Common myeloid progenitor, CD34-positive (primary cell): ENCODE measurements around the gene DPY19L3.

Experiments
- CTCF ChIA-PET: fragments of 350-600 bp; sonication (Branson Sonifier 250); formaldehyde crosslinking; loops from one replicate; lab custom pipeline; 2021; ENCODE audit warnings: antibody characterized with exemption; lab: Charles Lee
- POLR2A ChIA-PET: fragments of 350-600 bp; sonication (Branson Sonifier 250); formaldehyde crosslinking; loops from one replicate; lab custom pipeline; 2021; ENCODE audit warnings: antibody characterized with exemption; lab: Charles Lee
- DNase-seq, 3 donors: peaks; one replicate each; pipeline versions ENCODE4 v3.0.0 to v3.0.0-alpha.2; 2013
- H3K27ac ChIP-seq, 2 experiments: 1 replicate in 1 of 2; 2 replicates in 1 of 2; pipeline ENCODE4 v1.7.0; 2013; ENCODE audit warnings: inconsistent platforms in 2 of 2, low read length in 2 of 2, mild to moderate bottlenecking in 2 of 2, low read depth in 1 of 2, moderate library complexity in 1 of 2; ENCODE audit not compliant: severe bottlenecking in 2 of 2, insufficient read depth in 1 of 2, poor library complexity in 1 of 2
- H3K27me3 ChIP-seq, 5 experiments: replicated peaks in 2 of 5; 1 replicate in 3 of 5; 2 replicates in 2 of 5; pipeline versions ENCODE4 v1.6.1 to v1.7.0; 2013; ENCODE audit warnings: low read length in 4 of 5, mild to moderate bottlenecking in 2 of 5, moderate library complexity in 2 of 5, inconsistent platforms in 1 of 5; ENCODE audit not compliant: insufficient read depth in 5 of 5, control insufficient read depth in 4 of 5
- H3K36me3 ChIP-seq, 4 experiments: 1 replicate in 2 of 4; 2 replicates in 2 of 4; pipeline versions ENCODE4 v1.6.1 to v1.7.0; 2013; ENCODE audit warnings: low read length in 3 of 4, control low read depth in 1 of 4, mild to moderate bottlenecking in 1 of 4; ENCODE audit not compliant: control insufficient read depth in 4 of 4, insufficient read depth in 4 of 4
- H3K4me1 ChIP-seq, 4 experiments: 1 replicate in 3 of 4; 2 replicates in 1 of 4; pipeline versions ENCODE4 v1.6.1 to v1.7.1; 2013; ENCODE audit warnings: low read length in 3 of 4, mild to moderate bottlenecking in 3 of 4, control low read depth in 1 of 4, inconsistent platforms in 1 of 4, moderate library complexity in 1 of 4; ENCODE audit not compliant: control insufficient read depth in 4 of 4, insufficient read depth in 4 of 4; ENCODE audit errors: control extremely low read depth in 1 of 4
- H3K4me3 ChIP-seq, 7 experiments: 1 replicate in 4 of 7; 2 replicates in 3 of 7; pipeline versions ENCODE4 v1.5.1 to v1.7.0; 2013; ENCODE audit warnings: mild to moderate bottlenecking in 7 of 7, low read length in 6 of 7, moderate library complexity in 6 of 7, inconsistent platforms in 2 of 7, low read depth in 2 of 7, control low read depth in 1 of 7; ENCODE audit not compliant: insufficient read depth in 4 of 7, control insufficient read depth in 1 of 7; ENCODE audit errors: extremely low read depth in 1 of 7
- H3K9me3 ChIP-seq, 5 experiments: 1 replicate in 4 of 5; 2 replicates in 1 of 5; pipeline versions ENCODE4 v1.6.1 to v1.7.1; 2013; ENCODE audit warnings: low read length in 4 of 5, mild to moderate bottlenecking in 2 of 5, inconsistent platforms in 1 of 5, low read depth in 1 of 5, moderate library complexity in 1 of 5; ENCODE audit not compliant: control insufficient read depth in 4 of 5, insufficient read depth in 2 of 5; ENCODE audit errors: control extremely low read depth in 1 of 5
- WGBS: methylation state at CpG from one replicate; pipeline ENCODE4 v1.1.5; 2013; ENCODE audit not compliant: insufficient coverage; 5-methylcytosine and 5-hydroxymethylcytosine counted together

DPY19L3 gene

DNA sequence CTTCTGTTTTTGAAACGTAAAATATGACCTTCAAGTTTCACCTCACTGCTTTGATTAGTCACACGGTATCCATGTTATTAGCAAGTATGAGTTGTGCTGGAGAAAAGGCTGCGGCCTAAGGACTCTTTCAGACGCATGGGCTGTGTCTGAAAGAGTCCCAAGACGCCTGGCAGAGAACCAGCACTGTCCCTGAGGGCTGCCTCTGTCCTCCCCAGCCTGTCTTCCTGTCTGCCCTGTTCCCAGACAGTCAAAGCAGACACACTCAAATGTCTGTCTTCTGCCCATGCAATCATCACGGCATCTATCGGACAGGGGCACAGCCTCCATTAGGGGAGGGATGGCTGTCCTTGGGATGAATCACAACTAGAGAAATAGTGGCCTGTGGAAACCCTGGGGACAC lies 65.5 kb downstream of the DPY19L3 start:
- CTCF ChIA-PET, result no interaction called here
- WGBS, result 100% methylated on average over 5 of the region's 7 CpGs
- H3K9me3 ChIP-seq, result no peaks in the 10 kb centered on the region
- no peak overlapping the region for H3K27ac ChIP-seq
- POLR2A ChIA-PET, result no interaction called here
- no peaks in the 10 kb centered on the region for H3K27me3 ChIP-seq
- peaks cover 0 to 13% (median 7%) of the 10 kb centered on the region in 4 experiments for H3K36me3 ChIP-seq
- no peak overlapping the region for H3K4me3 ChIP-seq
- DNase-seq, result no peak
- no peaks in the 10 kb centered on the region for H3K4me1 ChIP-seq

DNA sequence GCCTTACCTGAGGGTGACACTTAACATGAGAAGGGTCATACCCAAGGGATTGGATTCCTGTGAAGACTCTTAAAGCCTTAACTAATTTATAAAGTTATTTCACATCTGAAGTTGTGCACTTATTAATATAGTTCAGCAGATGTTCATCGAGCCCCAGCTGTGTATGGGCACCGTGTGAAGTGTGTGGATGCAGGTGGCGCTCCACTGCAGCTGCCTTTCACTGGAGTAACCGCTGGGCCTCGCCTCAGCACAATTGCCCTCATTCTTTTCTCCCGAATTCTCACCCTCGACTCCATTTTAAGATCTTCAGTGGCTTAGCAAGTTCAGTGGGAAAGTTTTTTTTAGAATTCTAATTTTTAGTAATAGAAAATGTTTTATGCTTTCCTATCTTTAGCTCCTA lies 66.2 kb downstream of the DPY19L3 start:
- CTCF ChIA-PET, result no interaction called here
- WGBS, result 100% methylated on average over 3 of the region's 7 CpGs
- H3K9me3 ChIP-seq, result no peaks in the 10 kb centered on the region
- no peak for DNase-seq
- no peak overlapping the region for H3K4me3 ChIP-seq
- H3K27me3 ChIP-seq, result no peaks in the 10 kb centered on the region
- H3K27ac ChIP-seq, result no peak overlapping the region
- H3K4me1 ChIP-seq, result no peaks in the 10 kb centered on the region
- peaks cover 0 to 13% (median 7%) of the 10 kb centered on the region in 4 experiments for H3K36me3 ChIP-seq
- POLR2A ChIA-PET, result no interaction called here

- Histone ChIP-seq H3K9me3 (no peaks in the 10 kb centered on the region), H3K27me3 (no peaks in the 10 kb centered on the region), H3K4me3 (no peak overlapping the region), H3K27ac (no peak overlapping the region), H3K36me3 (peaks cover 13 to 36% (median 23%) of the 10 kb centered on the region in 4 experiments), H3K4me1 (no peaks in the 10 kb centered on the region)
- 100% methylated on average over 6 of the region's 11 CpGs for WGBS
- POLR2A ChIA-PET, result no interaction called here
- DNase-seq, result no peak
- CTCF ChIA-PET, result interaction anchor here (1.0 kb wide), 1 partner anchor 10 kb away, joined by 3 read pairs; no protein-coding TSS in a partner anchor
These were observed 69.8 kb downstream of the DPY19L3 start for GRCh38 chr19:32475141-32476031.

DNA sequence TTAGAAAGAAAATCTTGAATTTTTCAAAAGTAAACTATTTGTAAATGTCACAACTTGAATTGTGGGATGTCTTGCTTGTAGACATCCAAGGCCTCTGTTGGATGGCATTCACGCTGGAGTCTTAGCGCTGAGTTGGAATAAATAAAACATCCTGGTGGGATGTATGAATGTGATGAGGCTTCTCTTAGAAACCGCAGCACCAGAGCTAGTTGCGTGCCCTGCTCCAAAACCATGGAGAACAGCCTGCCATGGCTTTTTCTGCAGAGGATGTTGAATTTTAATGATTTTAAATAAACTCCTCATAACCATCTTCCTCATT lies 70.4 kb downstream of the DPY19L3 start:
- H3K4me3 ChIP-seq, result no peak overlapping the region
- no peak overlapping the region for H3K27ac ChIP-seq
- DNase-seq, result no peak
- H3K36me3 ChIP-seq, result peaks cover 13 to 41% (median 27%) of the 10 kb centered on the region in 4 experiments
- H3K4me1 ChIP-seq, result no peaks in the 10 kb centered on the region
- no peaks in the 10 kb centered on the region for H3K27me3 ChIP-seq
- 93% methylated on average over 2 of the region's 4 CpGs for WGBS
- ChIA-PET POLR2A (no interaction called here), CTCF (interaction anchor here (1.0 to 1.5 kb wide), 2 partner anchors 9 to 10 kb away, joined by 3 read pairs; no protein-coding TSS in a partner anchor)
- H3K9me3 ChIP-seq, result no peaks in the 10 kb centered on the region

GRCh38 chr19:32480321-32480720 lies 74.8 kb downstream of the DPY19L3 start:
- 100% methylated on average over 5 of the region's 13 CpGs for WGBS
- H3K36me3 ChIP-seq, result peaks cover 32 to 74% (median 43%) of the 10 kb centered on the region in 4 experiments
- DNase-seq, result no peak
- H3K27ac ChIP-seq, result no peak overlapping the region
- POLR2A ChIA-PET, result no interaction called here
- H3K27me3 ChIP-seq, result no peaks in the 10 kb centered on the region
- H3K4me1 ChIP-seq, result no peaks in the 10 kb centered on the region
- H3K4me3 ChIP-seq, result no peak overlapping the region
- H3K9me3 ChIP-seq, result no peaks in the 10 kb centered on the region
- CTCF ChIA-PET, result interaction anchor here (0.7 kb wide), 1 partner anchor 92 kb away, joined by 3 read pairs; no protein-coding TSS in a partner anchor

DNA sequence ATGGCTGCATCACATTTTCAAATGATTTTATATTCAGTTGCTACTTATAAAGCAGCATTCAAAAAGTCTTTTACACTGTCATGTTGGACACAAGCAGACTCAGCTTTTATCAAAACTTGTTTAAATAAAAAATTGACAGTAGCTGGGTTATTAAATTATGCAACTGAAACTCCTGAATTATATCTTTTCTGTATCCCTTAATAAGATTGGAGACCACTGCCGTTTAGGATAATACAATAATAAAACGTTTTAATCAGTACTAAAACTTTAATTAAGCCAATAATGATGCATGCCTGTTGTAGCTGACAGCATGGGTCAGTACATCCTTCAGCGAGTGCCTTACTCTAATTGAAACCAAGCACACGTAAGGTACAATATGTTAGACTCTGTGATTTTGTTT lies 78.0 kb downstream of the DPY19L3 start:
- Histone ChIP-seq H3K36me3 (peaks cover 31 to 82% (median 40%) of the 10 kb centered on the region in 4 experiments), H3K4me3 (no peak overlapping the region), H3K4me1 (no peaks in the 10 kb centered on the region), H3K27ac (no peak overlapping the region), H3K27me3 (no peaks in the 10 kb centered on the region), H3K9me3 (peaks cover 0 to 10% (median 6%) of the 10 kb centered on the region in 5 experiments)
- whole genome bisulfite sequencing, result 100% methylated on average over 1 of the region's 4 CpGs
- DNase-seq, result no peak
- CTCF ChIA-PET, result no interaction called here
- POLR2A ChIA-PET, result no interaction called here

DNA sequence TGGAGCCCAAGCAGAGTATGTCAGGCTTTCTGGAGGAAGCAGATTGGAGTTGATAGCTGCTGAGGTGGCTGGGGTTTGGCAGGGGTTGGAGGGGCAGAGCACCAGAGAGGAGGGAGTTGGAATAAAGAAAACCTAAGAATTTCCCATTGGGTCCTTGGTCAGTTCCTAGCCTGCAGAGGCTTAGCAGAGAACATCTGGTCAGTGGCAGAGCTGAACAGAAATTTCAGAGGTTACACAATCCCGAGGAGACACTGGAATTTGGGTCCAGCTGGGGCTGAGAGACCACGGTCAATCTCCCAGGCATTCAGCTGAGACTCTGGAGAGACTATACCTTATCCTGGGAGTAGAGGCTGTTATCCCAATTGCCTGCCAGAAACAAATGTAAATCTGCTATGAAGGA lies 84.4 kb downstream of the DPY19L3 start:
- DNase-seq, result no peak
- no peaks in the 10 kb centered on the region for H3K27me3 ChIP-seq
- CTCF ChIA-PET, result no interaction called here
- 100% methylated on average over 2 of the region's 2 CpGs for WGBS
- peaks cover 7 to 25% (median 9%) of the 10 kb centered on the region in 4 experiments for H3K36me3 ChIP-seq
- no peak overlapping the region for H3K4me3 ChIP-seq
- H3K4me1 ChIP-seq, result no peaks in the 10 kb centered on the region
- no peak overlapping the region for H3K27ac ChIP-seq
- peaks cover 0 to 16% (median 11%) of the 10 kb centered on the region in 5 experiments for H3K9me3 ChIP-seq
- POLR2A ChIA-PET, result no interaction called here
